CD4-positive, alpha-beta T cell (primary cell): ENCODE data around the gene PRSS56. TPM values are rescaled to one million over a fixed set of nuclear protein-coding genes. Genes with fewer than 3 reads are reported as not detected.

Experiments
- ATAC-seq: fragments of 200-7000 bp; cut with Tn5 transposase; one replicate; pipeline ENCODE4 v1.10.0; 2022; ENCODE audit warnings: mild to moderate bottlenecking; ENCODE audit not compliant: poor library complexity
- CTCF ChIA-PET: fragments of 350-600 bp; sonication (Branson Sonifier 250); formaldehyde crosslinking; loops from one replicate; lab custom pipeline; 2021; ENCODE audit warnings: antibody characterized with exemption, inconsistent platforms; lab: Charles Lee
- POLR2A ChIA-PET: fragments of 350-600 bp; sonication (Branson Sonifier 250); formaldehyde crosslinking; loops from one replicate; lab custom pipeline; 2021; ENCODE audit warnings: antibody characterized with exemption, inconsistent platforms; lab: Charles Lee
- DNase-seq, 14 experiments: peaks; one replicate each; pipeline ENCODE4 v3.0.0-alpha.2; 2013 to 2020; ENCODE audit warnings: mixed read lengths in 2 of 14
- H3K27ac ChIP-seq, 2 donors: one replicate each; pipeline versions ENCODE4 v1.5.1 to v1.7.0; 2013; ENCODE audit warnings: low read length in 2 of 2, low read depth in 1 of 2, mild to moderate bottlenecking in 1 of 2
- H3K27me3 ChIP-seq, 2 experiments: 1 replicate in 1 of 2; 2 replicates in 1 of 2; pipeline versions ENCODE4 v1.6.1 to v1.7.0; 2013; ENCODE audit warnings: low read length in 2 of 2, control low read depth in 1 of 2, mild to moderate bottlenecking in 1 of 2, moderate library complexity in 1 of 2; ENCODE audit not compliant: insufficient read depth in 2 of 2, control insufficient read depth in 1 of 2
- H3K36me3 ChIP-seq: one replicate; pipeline ENCODE4 v1.6.1; 2013; ENCODE audit warnings: low read length, control low read depth; ENCODE audit not compliant: insufficient read depth
- H3K4me1 ChIP-seq: one replicate; pipeline ENCODE4 v1.6.1; 2013; ENCODE audit warnings: low read length, control low read depth; ENCODE audit not compliant: insufficient read depth
- H3K4me3 ChIP-seq: one replicate; pipeline ENCODE4 v1.5.1; 2013; ENCODE audit warnings: mild to moderate bottlenecking, low read length, moderate library complexity
- H3K9me3 ChIP-seq, 2 experiments: 1 replicate in 1 of 2; 2 replicates in 1 of 2; pipeline versions ENCODE4 v1.6.1 to v1.7.0; 2013; ENCODE audit warnings: low read length in 2 of 2, mild to moderate bottlenecking in 2 of 2, control low read depth in 1 of 2, moderate library complexity in 1 of 2; ENCODE audit not compliant: control insufficient read depth in 1 of 2, insufficient read depth in 1 of 2
- H3K27ac Mint-ChIP-seq: one replicate; pipeline ENCODE4 v1.8.0; 2020; ENCODE audit warnings: mixed read lengths
- H3K27me3 Mint-ChIP-seq: one replicate; pipeline ENCODE4 v1.8.0; 2021; ENCODE audit warnings: mixed read lengths
- H3K36me3 Mint-ChIP-seq: one replicate; pipeline ENCODE4 v1.8.0; 2021; ENCODE audit warnings: low read depth, mixed read lengths
- H3K4me1 Mint-ChIP-seq: one replicate; pipeline ENCODE4 v1.8.0; 2021; ENCODE audit warnings: low read depth, mixed read lengths
- H3K4me3 Mint-ChIP-seq: one replicate; pipeline ENCODE4 v1.8.0; 2020; ENCODE audit warnings: mild to moderate bottlenecking, mixed read lengths
- H3K9me3 Mint-ChIP-seq: one replicate; pipeline ENCODE4 v1.8.0; 2020; ENCODE audit warnings: mixed read lengths
- CTCF ChIP-seq: fragments of 200-600 bp; IDR thresholded peaks from one replicate; pipeline ENCODE4 v1.8.0; 2022; ENCODE audit warnings: antibody characterized with exemption, mild to moderate bottlenecking
- intact Hi-C, 2 experiments: fragments of 100-400 bp; cut with DNase I in 1 of 2; cut with micrococcal nuclease in 1 of 2; formaldehyde crosslinking; loops; one replicate each; pipeline versions ENCODE4 v1.15.1 to v1.9.0; 2023 to 2025; cut with DNase I, micrococcal nuclease
- total RNA-seq, 174 experiments: library from RNA in 2 of 174; stranded (reverse) in 2 of 174; gene quantifications; one replicate each; pipeline ENCODE4 v1.2.3 and lab custom pipeline; 2021 to 2026

The PRSS56 gene
- total RNA-seq, 2 experiments from 2014 or later, result not detected

GRCh38 chr2:232526372-232526941 is 6.3 kb downstream of the PRSS56 start:
- DNase-seq, result no peak
- Mint-ChIP-seq H3K9me3 (no peaks in the 10 kb centered on the region), H3K4me1 (peaks cover 19% of the 10 kb centered on the region), H3K27me3 (peaks cover 59% of the 10 kb centered on the region), H3K27ac (no peak overlapping the region), H3K36me3 (no peaks in the 10 kb centered on the region), H3K4me3 (no peak overlapping the region)
- Histone ChIP-seq H3K27ac (no peak overlapping the region), H3K4me3 (no peak overlapping the region), H3K36me3 (no peaks in the 10 kb centered on the region), H3K9me3 (peaks cover 0 to 16% of the 10 kb centered on the region in 2 experiments), H3K27me3 (peaks cover 30 to 52% of the 10 kb centered on the region in 2 experiments), H3K4me1 (peaks cover 40% of the 10 kb centered on the region)
- ATAC-seq, result no peak
- ChIA-PET POLR2A (interaction anchor here (0.6 kb wide), 1 partner anchor 570 kb away, joined by 4 read pairs; no protein-coding TSS in a partner anchor), CTCF (no interaction called here)
- no peak for TF ChIP-seq CTCF
- intact Hi-C loops, result loop anchor here in 1 of 2 experiments (10.0 kb wide), 1 partner anchor 602 kb away; the partner anchor contains the start of gene NPPC

GRCh38 chr2:232527905-232528470 is 7.8 kb downstream of the PRSS56 start:
- Histone ChIP-seq H3K27ac (no peak overlapping the region), H3K9me3 (peaks cover 0 to 10% of the 10 kb centered on the region in 2 experiments), H3K36me3 (no peaks in the 10 kb centered on the region), H3K4me1 (peaks cover 25% of the 10 kb centered on the region), H3K27me3 (peaks cover 22 to 39% of the 10 kb centered on the region in 2 experiments), H3K4me3 (no peak overlapping the region)
- POLR2A ChIA-PET, result no interaction called here
- intact Hi-C loops, result loop anchor here in 1 of 2 experiments (10.0 kb wide), 1 partner anchor 603 kb away; the partner anchor contains the start of gene NPPC
- H3K27me3 Mint-ChIP-seq, result peaks cover 56% of the 10 kb centered on the region
- no peak for TF ChIP-seq CTCF
- no peaks in the 10 kb centered on the region for H3K9me3 Mint-ChIP-seq
- no peaks in the 10 kb centered on the region for H3K36me3 Mint-ChIP-seq
- DNase-seq (no peak), ATAC-seq (no peak)
- H3K4me3 Mint-ChIP-seq, result no peak overlapping the region
- no peak overlapping the region for H3K27ac Mint-ChIP-seq
- H3K4me1 Mint-ChIP-seq, result peaks cover 16% of the 10 kb centered on the region
- CTCF ChIA-PET, result no interaction called here

GRCh38 chr2:232528746-232529460 is 8.7 kb downstream of the PRSS56 start:
- Mint-ChIP-seq H3K27me3 (peaks cover 55% of the 10 kb centered on the region), H3K27ac (peak overlapping the region; percentile 46), H3K9me3 (no peaks in the 10 kb centered on the region), H3K4me3 (peak overlapping the region; percentile 2), H3K36me3 (no peaks in the 10 kb centered on the region), H3K4me1 (peaks cover 12% of the 10 kb centered on the region)
- no peak overlapping the region for H3K27ac ChIP-seq
- intact Hi-C loops, result loop anchor here in 1 of 2 experiments (10.0 kb wide), 1 partner anchor 604 kb away; the partner anchor contains the start of gene NPPC
- no peak for TF ChIP-seq CTCF
- peak; percentile 71 for ATAC-seq
- peaks cover 14 to 30% of the 10 kb centered on the region in 2 experiments for H3K27me3 ChIP-seq
- peaks cover 19% of the 10 kb centered on the region for H3K4me1 ChIP-seq
- DNase-seq, result peak in 1 of 14 experiments; percentile 15
- H3K4me3 ChIP-seq, result no peak overlapping the region
- peaks cover 0 to 3% of the 10 kb centered on the region in 2 experiments for H3K9me3 ChIP-seq
- POLR2A ChIA-PET, result no interaction called here
- H3K36me3 ChIP-seq, result no peaks in the 10 kb centered on the region
- CTCF ChIA-PET, result no interaction called here
